Effector memory CD8-positive, alpha-beta T cell (primary cell): Measurements from ENCODE around the gene BCL7C.
A peak's percentile ranks its signal among the peaks of the same experiment; 100 is the strongest.
"Not testable (repeated sequence)": the region's sequence is repeated elsewhere in the genome, so short reads cannot be mapped to it uniquely, and the experiment has no call there.

ENCODE experiments used
- ATAC-seq: fragments of 150-1000 bp; cut with Tn5 transposase; replicated peaks from 2 replicates; pipeline ENCODE4 v1.10.0; 2021; ENCODE audit warnings: mild to moderate bottlenecking, moderate library complexity
- DNase-seq, 3 experiments: peaks; one replicate each; pipeline ENCODE4 v3.0.0; 2021
- H3K27ac Mint-ChIP-seq, 2 donors: one replicate each; pipeline ENCODE4 v1.8.0; 2022; ENCODE audit warnings: mild to moderate bottlenecking in 2 of 2, mixed read lengths in 2 of 2, moderate library complexity in 2 of 2
- H3K27me3 Mint-ChIP-seq, 2 donors: one replicate each; pipeline ENCODE4 v1.8.0; 2022; ENCODE audit warnings: mixed read lengths in 2 of 2
- H3K36me3 Mint-ChIP-seq: one replicate; pipeline ENCODE4 v1.8.0; 2022; ENCODE audit warnings: mild to moderate bottlenecking, moderate library complexity, mixed read lengths; ENCODE audit not compliant: insufficient read depth
- H3K4me1 Mint-ChIP-seq, 2 donors: one replicate each; pipeline ENCODE4 v1.8.0; 2022; ENCODE audit warnings: low read depth in 2 of 2, mixed read lengths in 2 of 2
- H3K4me3 Mint-ChIP-seq, 2 donors: one replicate each; pipeline ENCODE4 v1.8.0; 2022; ENCODE audit warnings: mild to moderate bottlenecking in 2 of 2, mixed read lengths in 2 of 2, moderate library complexity in 2 of 2
- H3K9me3 Mint-ChIP-seq, 2 donors: one replicate each; pipeline ENCODE4 v1.8.0; 2022; ENCODE audit warnings: mixed read lengths in 2 of 2

Gene BCL7C

GRCh38 chr16:30882429-30883310, 11.2 kb downstream of the BCL7C start:
- no peak for ATAC-seq

GRCh38 chr16:30876867-30877266, 17.0 kb downstream of the BCL7C start:
- peak overlapping the region; percentile 97 to 98 for H3K4me3 Mint-ChIP-seq
- ATAC-seq: no peak

More at GRCh38 chr16:30882429-30883310, 11.2 kb downstream of the BCL7C start:
- peaks cover 35% of the 10 kb centered on the region for H3K36me3 Mint-ChIP-seq
- H3K4me3 Mint-ChIP-seq: no peak overlapping the region
- H3K9me3 Mint-ChIP-seq: no peaks in the 10 kb centered on the region
- H3K27me3 Mint-ChIP-seq: no peaks in the 10 kb centered on the region
- DNase-seq: no peak
- H3K4me1 Mint-ChIP-seq: peaks cover 15 to 29% of the 10 kb centered on the region in 2 donors
- peak overlapping the region; percentile 83 to 94 for H3K27ac Mint-ChIP-seq

GRCh38 chr16:30875871-30876801, 17.7 kb downstream of the BCL7C start:
- Mint-ChIP-seq H3K27ac (peak overlapping the region; percentile 88 to 93), H3K4me3 (peak overlapping the region; percentile 97 to 98), H3K4me1 (peaks cover 37 to 39% of the 10 kb centered on the region in 2 donors), H3K27me3 (no peaks in the 10 kb centered on the region), H3K36me3 (peaks cover 56% of the 10 kb centered on the region), H3K9me3 (no peaks in the 10 kb centered on the region)
- peak; percentile 51 for ATAC-seq
- no peak for DNase-seq

More at GRCh38 chr16:30876867-30877266, 17.0 kb downstream of the BCL7C start:
- H3K9me3 Mint-ChIP-seq: no peaks in the 10 kb centered on the region
- peak overlapping the region; percentile 88 to 93 for H3K27ac Mint-ChIP-seq
- DNase-seq: no peak
- H3K4me1 Mint-ChIP-seq: peaks cover 37 to 39% of the 10 kb centered on the region in 2 donors
- H3K27me3 Mint-ChIP-seq: no peaks in the 10 kb centered on the region
- peaks cover 57% of the 10 kb centered on the region for H3K36me3 Mint-ChIP-seq

GRCh38 chr16:30874821-30875717, 18.8 kb downstream of the BCL7C start:
- ATAC-seq (peak; percentile 82), DNase-seq (peak; percentile 83 to 86 (median 84))
- no peaks in the 10 kb centered on the region for H3K27me3 Mint-ChIP-seq
- H3K27ac Mint-ChIP-seq: peak overlapping the region; percentile 88 to 93
- peaks cover 49% of the 10 kb centered on the region for H3K36me3 Mint-ChIP-seq
- no peaks in the 10 kb centered on the region for H3K9me3 Mint-ChIP-seq
- peaks cover 36 to 39% of the 10 kb centered on the region in 2 donors for H3K4me1 Mint-ChIP-seq
- H3K4me3 Mint-ChIP-seq: peak overlapping the region; percentile 97 to 98

GRCh38 chr16:30874244-30874820, 19.5 kb downstream of the BCL7C start:
- Mint-ChIP-seq H3K27ac (peak overlapping the region; percentile 88 to 93), H3K4me1 (peaks cover 34 to 39% of the 10 kb centered on the region in 2 donors), H3K36me3 (peaks cover 42% of the 10 kb centered on the region), H3K9me3 (no peaks in the 10 kb centered on the region), H3K27me3 (no peaks in the 10 kb centered on the region), H3K4me3 (peak overlapping the region; percentile 97 to 98)
- ATAC-seq (no peak), DNase-seq (no peak)

- DNase-seq: no peak
- H3K4me3 Mint-ChIP-seq: no peak overlapping the region
- peaks cover 19 to 28% of the 10 kb centered on the region in 2 donors for H3K4me1 Mint-ChIP-seq
- H3K27me3 Mint-ChIP-seq: no peaks in the 10 kb centered on the region
- H3K27ac Mint-ChIP-seq: peak overlapping the region; percentile 10 to 88
- ATAC-seq: no peak
- H3K36me3 Mint-ChIP-seq: peaks cover 26% of the 10 kb centered on the region
- H3K9me3 Mint-ChIP-seq: no peaks in the 10 kb centered on the region
These were observed 23.0 kb downstream of the BCL7C start for GRCh38 chr16:30870904-30871303.

GRCh38 chr16:30867747-30868146, 26.1 kb downstream of the BCL7C start:
- peaks cover 5 to 11% of the 10 kb centered on the region in 2 donors for H3K4me1 Mint-ChIP-seq
- no peak for ATAC-seq
- H3K9me3 Mint-ChIP-seq: no peaks in the 10 kb centered on the region
- DNase-seq: no peak
- H3K36me3 Mint-ChIP-seq: peaks cover 4% of the 10 kb centered on the region
- H3K27ac Mint-ChIP-seq: no peak overlapping the region
- H3K27me3 Mint-ChIP-seq: no peaks in the 10 kb centered on the region
- no peak overlapping the region for H3K4me3 Mint-ChIP-seq

- no peaks in the 10 kb centered on the region for H3K9me3 Mint-ChIP-seq
- H3K27ac Mint-ChIP-seq: peak overlapping the region in 1 of 2 donors; percentile 9
- H3K36me3 Mint-ChIP-seq: peaks cover 4% of the 10 kb centered on the region
These were observed 27.8 kb downstream of the BCL7C start for GRCh38 chr16:30866031-30866430.

GRCh38 chr16:30863178-30863577, 30.7 kb downstream of the BCL7C start:
- H3K36me3 Mint-ChIP-seq, H3K27ac Mint-ChIP-seq, DNase-seq, H3K4me3 Mint-ChIP-seq, H3K9me3 Mint-ChIP-seq, H3K4me1 Mint-ChIP-seq, ATAC-seq, H3K27me3 Mint-ChIP-seq: not testable (repeated sequence)

More at GRCh38 chr16:30866031-30866430, 27.8 kb downstream of the BCL7C start:
- Mint-ChIP-seq H3K4me3 (no peak overlapping the region), H3K27me3 (no peaks in the 10 kb centered on the region), H3K4me1 (no peaks in the 10 kb centered on the region)
- no peak for ATAC-seq
- no peak for DNase-seq

- H3K36me3 Mint-ChIP-seq, H3K9me3 Mint-ChIP-seq, H3K4me1 Mint-ChIP-seq, H3K27me3 Mint-ChIP-seq, ATAC-seq, H3K27ac Mint-ChIP-seq, DNase-seq, H3K4me3 Mint-ChIP-seq: not testable (repeated sequence)
These were observed 33.1 kb downstream of the BCL7C start for GRCh38 chr16:30860729-30861128.

GRCh38 chr16:30858829-30859423, 35.0 kb downstream of the BCL7C start:
- ATAC-seq: no peak
- DNase-seq: no peak
- Mint-ChIP-seq H3K4me1 (no peaks in the 10 kb centered on the region), H3K9me3 (no peaks in the 10 kb centered on the region), H3K36me3 (no peaks in the 10 kb centered on the region), H3K4me3 (no peak overlapping the region), H3K27ac (no peak overlapping the region), H3K27me3 (no peaks in the 10 kb centered on the region)

GRCh38 chr16:30858111-30858495, 35.8 kb downstream of the BCL7C start:
- no peak for ATAC-seq
- H3K4me1 Mint-ChIP-seq: no peaks in the 10 kb centered on the region
- H3K27me3 Mint-ChIP-seq: no peaks in the 10 kb centered on the region
- H3K9me3 Mint-ChIP-seq: no peaks in the 10 kb centered on the region
- H3K27ac Mint-ChIP-seq: no peak overlapping the region
- no peaks in the 10 kb centered on the region for H3K36me3 Mint-ChIP-seq
- H3K4me3 Mint-ChIP-seq: no peak overlapping the region
- DNase-seq: no peak
